HG03108 (cell line): ENCODE data around the gene C10orf71.

Source experiments
- ATAC-seq: cut with Tn5 transposase; IDR thresholded peaks from one replicate; pipeline ENCODE4 v1.9.1; 2021; ENCODE audit warnings: moderate library complexity; ENCODE audit not compliant: unreplicated experiment

Gene C10orf71

GRCh38 chr10:49370326-49371100 is 71.5 kb downstream of the C10orf71 start:
- ATAC-seq, result no peak

GRCh38 chr10:49371967-49372366 is 73.0 kb downstream of the C10orf71 start:
- ATAC-seq, result no peak

- no peak for ATAC-seq
Observed at GRCh38 chr10:49373361-49373760, 74.4 kb downstream of the C10orf71 start.

GRCh38 chr10:49374740-49375139 is 75.8 kb downstream of the C10orf71 start:
- no peak for ATAC-seq

- no peak for ATAC-seq
Observed at GRCh38 chr10:49375611-49376010, 76.6 kb downstream of the C10orf71 start.
